ENCODE measurements around the gene SYT11. TPM values are rescaled to one million over a fixed set of nuclear protein-coding genes. Genes with fewer than 3 reads are reported as not detected.
"Not testable (repeated sequence)": the region's sequence is repeated elsewhere in the genome, so short reads cannot be mapped to it uniquely, and the experiment has no call there.

The SYT11 gene
- polyA plus RNA-seq, 3 donors: 5.1 to 11.0 (median 9.6) TPM

DNA sequence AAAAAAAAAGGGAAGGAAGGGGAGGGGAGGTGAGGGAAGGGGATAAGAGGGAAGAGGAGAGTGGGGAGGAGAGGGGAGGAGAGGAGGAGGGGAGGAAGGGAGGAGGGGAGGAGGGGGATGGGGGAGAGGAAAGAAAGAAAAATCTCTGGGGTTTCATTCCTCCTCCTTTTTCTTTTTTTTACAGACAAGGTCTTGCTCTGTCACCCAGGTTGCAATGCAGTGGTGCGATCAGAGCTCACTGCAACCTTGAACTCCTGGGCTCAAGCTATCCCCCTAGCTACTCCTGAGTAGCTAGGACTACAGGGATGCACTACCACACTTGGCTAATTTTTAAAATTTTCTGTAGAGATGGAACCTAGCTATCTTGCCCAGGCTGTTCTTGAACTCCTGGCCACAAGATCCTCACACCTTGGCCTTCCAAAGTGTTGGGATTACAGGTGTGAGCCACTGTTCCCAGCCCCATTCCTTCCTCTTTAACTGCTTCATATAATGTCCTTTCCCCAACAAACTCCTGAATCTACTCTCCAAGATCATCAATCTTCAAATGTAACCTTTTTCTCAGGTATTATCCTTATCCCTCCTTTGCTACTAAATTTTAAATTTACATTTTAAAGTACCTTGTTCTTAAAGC is 25.6 kb upstream of the SYT11 start:
- intact Hi-C loops (cut with micrococcal nuclease): no loop called here
- Histone ChIP-seq H3K36me3 (replicated peaks in 1 of 2; ENCODE audit: control insufficient read depth in 1 of 2, insufficient read depth in 2 of 2, low read length in 2 of 2) (peaks cover 8 to 28% of the 10 kb centered on the region in 2 donors), H3K4me2 (replicated peaks; ENCODE audit: extremely low read depth, low read length, poor library complexity, severe bottlenecking) (no peak overlapping the region), H4K20me1 (ENCODE audit: insufficient read depth, low read length) (peaks cover 41% of the 10 kb centered on the region), H3K27ac (ENCODE audit: low read depth in 1 of 2, low read length in 2 of 2) (peak overlapping the region in 1 of 2 donors; percentile 59), H3K79me2 (ENCODE audit: insufficient read depth, low read length) (peaks cover 23% of the 10 kb centered on the region), H3K4me3 (replicated peaks in 1 of 3; ENCODE audit: low read depth in 2 of 3, low read length in 3 of 3) (no peak overlapping the region), H3K9ac (ENCODE audit: insufficient read depth, low read length, poor library complexity, severe bottlenecking) (no peak overlapping the region), H3K27me3 (ENCODE audit: control insufficient read depth in 2 of 2, insufficient read depth in 2 of 2, low read length in 2 of 2) (no peaks in the 10 kb centered on the region), H3K9me3 (replicated peaks in 1 of 2; ENCODE audit: control insufficient read depth in 1 of 2, insufficient read depth in 1 of 2, low read length in 2 of 2) (no peaks in the 10 kb centered on the region), H3K4me1 (ENCODE audit: control insufficient read depth in 1 of 2, insufficient read depth in 2 of 2, low read length in 2 of 2) (peaks cover 13 to 15% of the 10 kb centered on the region in 2 donors), H2AFZ (ENCODE audit: insufficient read depth, low read depth, low read length, poor library complexity, severe bottlenecking) (no peak overlapping the region)
- no CpG with 5 or more reads among the region's 1 CpG for WGBS (ENCODE audit: insufficient coverage)
- no peak overlapping the region for H3K4me3 Mint-ChIP-seq
- H3K27ac Mint-ChIP-seq: peak overlapping the region in 5 of 7 donors; percentile 0 to 78 (median 18)
- H3K27me3 Mint-ChIP-seq (ENCODE audit: low read depth in 3 of 3): no peaks in the 10 kb centered on the region
- H3K4me1 Mint-ChIP-seq: peaks cover 13% of the 10 kb centered on the region
- DNase-seq: no peak
- peaks cover 0 to 1% (median 0%) of the 10 kb centered on the region in 7 donors for H3K9me3 Mint-ChIP-seq
- peaks cover 18 to 45% of the 10 kb centered on the region in 2 donors for H3K36me3 Mint-ChIP-seq
- TF ChIP-seq, protein P1, sequence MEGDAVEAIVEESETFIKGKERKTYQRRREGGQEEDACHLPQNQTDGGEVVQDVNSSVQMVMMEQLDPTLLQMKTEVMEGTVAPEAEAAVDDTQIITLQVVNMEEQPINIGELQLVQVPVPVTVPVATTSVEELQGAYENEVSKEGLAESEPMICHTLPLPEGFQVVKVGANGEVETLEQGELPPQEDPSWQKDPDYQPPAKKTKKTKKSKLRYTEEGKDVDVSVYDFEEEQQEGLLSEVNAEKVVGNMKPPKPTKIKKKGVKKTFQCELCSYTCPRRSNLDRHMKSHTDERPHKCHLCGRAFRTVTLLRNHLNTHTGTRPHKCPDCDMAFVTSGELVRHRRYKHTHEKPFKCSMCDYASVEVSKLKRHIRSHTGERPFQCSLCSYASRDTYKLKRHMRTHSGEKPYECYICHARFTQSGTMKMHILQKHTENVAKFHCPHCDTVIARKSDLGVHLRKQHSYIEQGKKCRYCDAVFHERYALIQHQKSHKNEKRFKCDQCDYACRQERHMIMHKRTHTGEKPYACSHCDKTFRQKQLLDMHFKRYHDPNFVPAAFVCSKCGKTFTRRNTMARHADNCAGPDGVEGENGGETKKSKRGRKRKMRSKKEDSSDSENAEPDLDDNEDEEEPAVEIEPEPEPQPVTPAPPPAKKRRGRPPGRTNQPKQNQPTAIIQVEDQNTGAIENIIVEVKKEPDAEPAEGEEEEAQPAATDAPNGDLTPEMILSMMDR (IDR thresholded peaks at IDR 0.05): no peak

DNA sequence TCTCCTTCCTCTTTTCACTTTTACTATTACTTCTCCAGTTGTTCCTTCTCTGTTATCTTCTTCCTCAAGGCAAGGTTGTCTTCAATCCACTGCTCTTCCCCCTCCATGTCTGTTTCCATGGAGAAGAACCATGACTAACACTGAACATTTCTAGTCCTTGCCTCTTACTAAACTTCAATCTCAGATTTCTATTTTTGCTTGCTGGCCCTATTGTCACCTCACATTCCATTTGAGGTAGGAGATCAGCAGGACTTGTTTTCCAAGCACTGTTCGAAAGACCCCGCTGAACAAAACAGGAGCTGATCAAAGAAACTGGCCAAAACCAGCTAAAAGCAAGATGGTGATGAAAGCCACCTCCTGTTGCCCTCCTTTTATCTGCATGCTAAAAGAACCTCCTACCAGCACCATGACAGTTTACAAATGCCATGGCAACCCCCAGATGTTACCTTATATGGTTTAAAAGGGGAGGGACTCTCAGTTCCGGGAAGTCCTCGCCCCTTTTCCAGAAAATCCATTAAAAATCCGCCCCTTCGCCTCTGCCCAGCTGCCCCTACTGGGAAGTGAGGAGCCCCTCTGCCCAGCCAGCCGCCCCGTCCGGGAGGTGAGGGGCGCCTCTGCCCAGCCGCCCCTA is 25.0 kb upstream of the SYT11 start:
- TF ChIP-seq, protein P1 (IDR thresholded peaks at IDR 0.05): no peak
- Mint-ChIP-seq H3K4me3 (no peak overlapping the region), H3K36me3 (peaks cover 21 to 50% of the 10 kb centered on the region in 2 donors), H3K9me3 (peaks cover 0 to 1% (median 0%) of the 10 kb centered on the region in 7 donors), H3K4me1 (peaks cover 13% of the 10 kb centered on the region), H3K27me3 (ENCODE audit: low read depth in 3 of 3) (no peaks in the 10 kb centered on the region), H3K27ac (peak overlapping the region in 6 of 7 donors; percentile 0 to 78 (median 20))
- DNase-seq: peak in 2 of 3 donors; percentile 5 to 21
- Histone ChIP-seq H3K9ac (ENCODE audit: insufficient read depth, low read length, poor library complexity, severe bottlenecking) (no peak overlapping the region), H2AFZ (ENCODE audit: insufficient read depth, low read depth, low read length, poor library complexity, severe bottlenecking) (no peak overlapping the region), H4K20me1 (ENCODE audit: insufficient read depth, low read length) (peaks cover 34% of the 10 kb centered on the region), H3K4me3 (replicated peaks in 1 of 3; ENCODE audit: low read depth in 2 of 3, low read length in 3 of 3) (no peak overlapping the region), H3K9me3 (replicated peaks in 1 of 2; ENCODE audit: control insufficient read depth in 1 of 2, insufficient read depth in 1 of 2, low read length in 2 of 2) (no peaks in the 10 kb centered on the region), H3K4me2 (replicated peaks; ENCODE audit: extremely low read depth, low read length, poor library complexity, severe bottlenecking) (no peak overlapping the region), H3K27me3 (ENCODE audit: control insufficient read depth in 2 of 2, insufficient read depth in 2 of 2, low read length in 2 of 2) (no peaks in the 10 kb centered on the region), H3K36me3 (replicated peaks in 1 of 2; ENCODE audit: control insufficient read depth in 1 of 2, insufficient read depth in 2 of 2, low read length in 2 of 2) (peaks cover 8 to 28% of the 10 kb centered on the region in 2 donors), H3K79me2 (ENCODE audit: insufficient read depth, low read length) (peaks cover 27% of the 10 kb centered on the region), H3K27ac (ENCODE audit: low read depth in 1 of 2, low read length in 2 of 2) (peak overlapping the region in 1 of 2 donors; percentile 59), H3K4me1 (ENCODE audit: control insufficient read depth in 1 of 2, insufficient read depth in 2 of 2, low read length in 2 of 2) (peaks cover 13 to 15% of the 10 kb centered on the region in 2 donors)
- WGBS (ENCODE audit: insufficient coverage): 100% methylated on average over 2 of the region's 11 CpGs
- intact Hi-C loops (cut with micrococcal nuclease): no loop called here

DNA sequence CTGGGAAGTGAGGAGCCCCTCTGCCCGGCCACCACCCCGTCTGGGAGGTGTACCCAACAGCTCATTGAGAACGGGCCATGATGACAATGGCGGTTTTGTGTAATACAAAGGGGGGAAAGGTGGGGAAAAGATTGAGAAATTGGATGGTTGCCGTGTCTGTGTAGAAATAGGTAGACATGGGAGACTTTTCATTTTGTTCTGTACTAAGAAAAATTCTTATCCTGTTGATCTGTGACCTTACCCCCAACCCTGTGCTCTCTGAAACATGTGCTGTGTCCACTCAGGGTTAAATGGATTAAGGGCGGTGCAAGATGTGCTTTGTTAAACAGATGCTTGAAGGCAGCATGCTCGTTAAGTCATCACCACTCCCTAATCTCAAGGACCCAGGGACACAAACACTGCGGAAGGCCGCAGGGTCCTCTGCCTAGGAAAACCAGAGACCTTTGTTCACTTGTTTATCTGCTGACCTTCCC is 24.4 kb upstream of the SYT11 start:
- H3K9ac ChIP-seq (ENCODE audit: insufficient read depth, low read length, poor library complexity, severe bottlenecking); H2AFZ ChIP-seq (ENCODE audit: insufficient read depth, low read depth, low read length, poor library complexity, severe bottlenecking); intact Hi-C loops (cut with micrococcal nuclease); H3K27me3 Mint-ChIP-seq (ENCODE audit: low read depth in 3 of 3); H3K9me3 ChIP-seq (replicated peaks in 1 of 2; ENCODE audit: control insufficient read depth in 1 of 2, insufficient read depth in 1 of 2, low read length in 2 of 2); H3K9me3 Mint-ChIP-seq; H3K4me2 ChIP-seq (replicated peaks; ENCODE audit: extremely low read depth, low read length, poor library complexity, severe bottlenecking); H3K27me3 ChIP-seq (ENCODE audit: control insufficient read depth in 2 of 2, insufficient read depth in 2 of 2, low read length in 2 of 2); H3K4me3 Mint-ChIP-seq; H3K27ac ChIP-seq (ENCODE audit: low read depth in 1 of 2, low read length in 2 of 2); DNase-seq; H3K27ac Mint-ChIP-seq; H3K4me3 ChIP-seq (replicated peaks in 1 of 3; ENCODE audit: low read depth in 2 of 3, low read length in 3 of 3): not testable (repeated sequence)
- H3K79me2 ChIP-seq (ENCODE audit: insufficient read depth, low read length): peaks cover 31% of the 10 kb centered on the region
- peaks cover 8 to 28% of the 10 kb centered on the region in 2 donors for H3K36me3 ChIP-seq (replicated peaks in 1 of 2; ENCODE audit: control insufficient read depth in 1 of 2, insufficient read depth in 2 of 2, low read length in 2 of 2)
- 81% methylated on average over 3 of the region's 9 CpGs for WGBS (ENCODE audit: insufficient coverage)
- Mint-ChIP-seq H3K4me1 (peaks cover 13% of the 10 kb centered on the region), H3K36me3 (peaks cover 19 to 52% of the 10 kb centered on the region in 2 donors)
- peaks cover 13 to 15% of the 10 kb centered on the region in 2 donors for H3K4me1 ChIP-seq (ENCODE audit: control insufficient read depth in 1 of 2, insufficient read depth in 2 of 2, low read length in 2 of 2)
- H4K20me1 ChIP-seq (ENCODE audit: insufficient read depth, low read length): peaks cover 34% of the 10 kb centered on the region
